Neuronal stem cell (in vitro differentiated cells): ENCODE results near the gene PTPRO.

Experiments
- DNase-seq: peaks from one replicate; pipeline ENCODE4 v3.0.0-alpha.2; 2013; ENCODE audit warnings: low spot score
- H2AFZ ChIP-seq: one replicate; pipeline ENCODE4 v1.6.1; 2013; ENCODE audit warnings: mild to moderate bottlenecking, low read length, inconsistent platforms
- H2AK5ac ChIP-seq: 2 replicates; pipeline ENCODE4 v1.6.1; 2013; ENCODE audit warnings: low read depth, mild to moderate bottlenecking, inconsistent platforms, low read length, moderate library complexity, mixed read lengths
- H2BK120ac ChIP-seq: 2 replicates; pipeline ENCODE4 v1.6.1; 2013; ENCODE audit warnings: low read depth, mild to moderate bottlenecking, inconsistent platforms, low read length, moderate library complexity, mixed read lengths
- H2BK12ac ChIP-seq: one replicate; pipeline ENCODE4 v1.6.1; 2013; ENCODE audit warnings: low read length, inconsistent platforms
- H2BK15ac ChIP-seq: 2 replicates; pipeline ENCODE4 v1.6.1; 2013; ENCODE audit warnings: mild to moderate bottlenecking, low read length, inconsistent platforms, mixed read lengths
- H2BK5ac ChIP-seq: one replicate; pipeline ENCODE4 v1.6.1; 2013; ENCODE audit warnings: inconsistent platforms, mild to moderate bottlenecking, low read length, moderate library complexity
- H3K14ac ChIP-seq: one replicate; pipeline ENCODE4 v1.6.1; 2013; ENCODE audit warnings: low read length, inconsistent platforms
- H3K18ac ChIP-seq: 2 replicates; pipeline ENCODE4 v1.6.1; 2013; ENCODE audit warnings: low read length, inconsistent platforms
- H3K23ac ChIP-seq: 2 replicates; pipeline ENCODE4 v1.6.1; 2013; ENCODE audit warnings: low read depth, mild to moderate bottlenecking, mixed read lengths, low read length, inconsistent platforms; ENCODE audit not compliant: poor library complexity
- H3K27ac ChIP-seq: replicated peaks from 3 replicates; pipeline ENCODE4 v1.5.1; 2013; ENCODE audit warnings: low read length, inconsistent platforms
- H3K27me3 ChIP-seq, 3 experiments: 2 replicates each; pipeline ENCODE4 v1.6.1; 2013; ENCODE audit warnings: low read length in 3 of 3, mild to moderate bottlenecking in 2 of 3, inconsistent platforms in 1 of 3, low read depth in 1 of 3, mixed read lengths in 1 of 3, moderate library complexity in 1 of 3; ENCODE audit not compliant: control insufficient read depth in 3 of 3, insufficient read depth in 3 of 3
- H3K36me3 ChIP-seq, 2 donors: replicated peaks in 1 of 2; 2 replicates each; pipeline ENCODE4 v1.6.1; 2013; ENCODE audit warnings: low read length in 2 of 2; ENCODE audit not compliant: control insufficient read depth in 2 of 2, insufficient read depth in 2 of 2
- H3K4ac ChIP-seq: 2 replicates; pipeline ENCODE4 v1.6.1; 2013; ENCODE audit warnings: inconsistent platforms, mild to moderate bottlenecking, low read length, moderate library complexity
- H3K4me1 ChIP-seq, 2 donors: 1 replicate in 1 of 2; 2 replicates in 1 of 2; pipeline ENCODE4 v1.6.1; 2013; ENCODE audit warnings: low read length in 2 of 2, low read depth in 1 of 2; ENCODE audit not compliant: control insufficient read depth in 2 of 2, insufficient read depth in 1 of 2
- H3K4me2 ChIP-seq: one replicate; pipeline ENCODE4 v1.6.1; 2013; ENCODE audit warnings: mild to moderate bottlenecking, low read length, inconsistent platforms; ENCODE audit not compliant: insufficient read depth, poor library complexity, severe bottlenecking
- H3K4me3 ChIP-seq, 2 donors: 2 replicates each; pipeline ENCODE4 v1.5.1; 2013; ENCODE audit warnings: low read length in 2 of 2, mild to moderate bottlenecking in 2 of 2, inconsistent platforms in 1 of 2, moderate library complexity in 1 of 2
- H3K79me1 ChIP-seq: one replicate; pipeline ENCODE4 v1.6.1; 2013; ENCODE audit warnings: low read depth, mild to moderate bottlenecking, inconsistent platforms, low read length, moderate library complexity
- H3K9ac ChIP-seq: one replicate; pipeline ENCODE4 v1.6.1; 2013; ENCODE audit warnings: mild to moderate bottlenecking, low read depth, low read length, inconsistent platforms; ENCODE audit not compliant: poor library complexity
- H3K9me3 ChIP-seq, 2 donors: replicated peaks in 1 of 2; 2 replicates each; pipeline versions ENCODE3 to v1.6.1; 2013; ENCODE audit warnings: low read length in 2 of 2, mild to moderate bottlenecking in 2 of 2, inconsistent platforms in 1 of 2, low read depth in 1 of 2, mixed read lengths in 1 of 2, moderate library complexity in 1 of 2; ENCODE audit not compliant: control insufficient read depth in 2 of 2, insufficient read depth in 1 of 2
- H4K8ac ChIP-seq: one replicate; pipeline ENCODE4 v1.6.1; 2013; ENCODE audit warnings: low read depth, mild to moderate bottlenecking, inconsistent platforms, low read length, moderate library complexity
- H4K91ac ChIP-seq: one replicate; pipeline ENCODE4 v1.6.1; 2013; ENCODE audit warnings: low read length, low read depth, mild to moderate bottlenecking, inconsistent platforms; ENCODE audit not compliant: poor library complexity
- WGBS, 2 donors: extraction: QIAGEN DNeasy Blood & Tissue Kit; methylation state at CpG; one replicate each; pipeline ENCODE4 v1.1.7; 2013; ENCODE audit warnings: missing lambda C conversion rate in 2 of 2, mixed read lengths in 1 of 2; ENCODE audit not compliant: insufficient read length in 2 of 2, insufficient replicate concordance in 1 of 2; ENCODE audit errors: extremely low coverage in 2 of 2; 5-methylcytosine and 5-hydroxymethylcytosine counted together

The PTPRO gene

GRCh38 chr12:15584366-15585041 lies 262.2 kb downstream of the PTPRO start:
- H3K36me3 ChIP-seq: no peaks in the 10 kb centered on the region
- no peak overlapping the region for H2BK15ac ChIP-seq
- H3K23ac ChIP-seq: no peak overlapping the region
- H3K27me3 ChIP-seq: peaks cover 0 to 3% (median 0%) of the 10 kb centered on the region in 3 experiments
- no peak overlapping the region for H3K4me2 ChIP-seq
- H2BK5ac ChIP-seq: no peak overlapping the region
- H3K4me1 ChIP-seq: peaks cover 0 to 2% of the 10 kb centered on the region in 2 donors
- H3K27ac ChIP-seq: no peak overlapping the region
- no peaks in the 10 kb centered on the region for H3K79me1 ChIP-seq
- H4K91ac ChIP-seq: no peak overlapping the region
- no peak overlapping the region for H3K4ac ChIP-seq
- WGBS, 2 donors: no CpG with 5 or more reads among the region's 3 CpGs
- peaks cover 0 to 2% of the 10 kb centered on the region in 2 donors for H3K9me3 ChIP-seq
- H3K14ac ChIP-seq: no peak overlapping the region
- H3K18ac ChIP-seq: no peak overlapping the region
- DNase-seq: peak; percentile 21
- no peak overlapping the region for H3K9ac ChIP-seq
- H3K4me3 ChIP-seq: no peak overlapping the region
- H2BK120ac ChIP-seq: no peak overlapping the region
- H4K8ac ChIP-seq: no peak overlapping the region
- H2AK5ac ChIP-seq: no peak overlapping the region
- H2BK12ac ChIP-seq: no peak overlapping the region
- no peak overlapping the region for H2AFZ ChIP-seq

GRCh38 chr12:15589328-15590032 lies 267.2 kb downstream of the PTPRO start:
- no peak overlapping the region for H2BK120ac ChIP-seq
- H3K4me2 ChIP-seq: no peak overlapping the region
- H3K27me3 ChIP-seq: peaks cover 0 to 3% (median 0%) of the 10 kb centered on the region in 3 experiments
- no peak overlapping the region for H3K4ac ChIP-seq
- no peaks in the 10 kb centered on the region for H3K9me3 ChIP-seq
- no peaks in the 10 kb centered on the region for H3K79me1 ChIP-seq
- no peak overlapping the region for H2BK15ac ChIP-seq
- no peak overlapping the region for H2BK12ac ChIP-seq
- no peaks in the 10 kb centered on the region for H3K36me3 ChIP-seq
- H3K18ac ChIP-seq: no peak overlapping the region
- no peak overlapping the region for H3K23ac ChIP-seq
- H3K4me1 ChIP-seq: peaks cover 0 to 2% of the 10 kb centered on the region in 2 donors
- no peak overlapping the region for H2AFZ ChIP-seq
- H3K27ac ChIP-seq: no peak overlapping the region
- no CpG with 5 or more reads among the region's 8 CpGs for WGBS, 2 donors
- H2BK5ac ChIP-seq: no peak overlapping the region
- H4K8ac ChIP-seq: no peak overlapping the region
- H2AK5ac ChIP-seq: no peak overlapping the region
- no peak overlapping the region for H3K14ac ChIP-seq
- H3K9ac ChIP-seq: no peak overlapping the region
- DNase-seq: no peak
- H3K4me3 ChIP-seq: no peak overlapping the region
- H4K91ac ChIP-seq: no peak overlapping the region

- no peak overlapping the region for H3K27ac ChIP-seq
- peaks cover 0 to 2% of the 10 kb centered on the region in 2 donors for H3K4me1 ChIP-seq
- no peak overlapping the region for H3K14ac ChIP-seq
- H3K79me1 ChIP-seq: no peaks in the 10 kb centered on the region
- no peak overlapping the region for H4K91ac ChIP-seq
- peak overlapping the region; percentile 2 for H3K18ac ChIP-seq
- H2AFZ ChIP-seq: peak overlapping the region; percentile 91
- H3K27me3 ChIP-seq: peaks cover 0 to 3% (median 0%) of the 10 kb centered on the region in 3 experiments
- H3K4me2 ChIP-seq: no peak overlapping the region
- peak; percentile 59 for DNase-seq
- no peak overlapping the region for H2BK12ac ChIP-seq
- H2BK120ac ChIP-seq: no peak overlapping the region
- no peak overlapping the region for H2BK5ac ChIP-seq
- H3K36me3 ChIP-seq: no peaks in the 10 kb centered on the region
- H3K9me3 ChIP-seq: no peaks in the 10 kb centered on the region
- no peak overlapping the region for H3K9ac ChIP-seq
- H2BK15ac ChIP-seq: no peak overlapping the region
- no peak overlapping the region for H4K8ac ChIP-seq
- WGBS, 2 donors: no CpG with 5 or more reads among the region's 16 CpGs
- H3K4me3 ChIP-seq: no peak overlapping the region
- H2AK5ac ChIP-seq: no peak overlapping the region
- H3K23ac ChIP-seq: no peak overlapping the region
- H3K4ac ChIP-seq: no peak overlapping the region
Measured at GRCh38 chr12:15590180-15590826, 268.0 kb downstream of the PTPRO start.

- Histone ChIP-seq H3K14ac (no peak overlapping the region), H3K27me3 (peaks cover 0 to 1% (median 0%) of the 10 kb centered on the region in 3 experiments), H4K8ac (no peak overlapping the region), H3K18ac (no peak overlapping the region), H2BK15ac (no peak overlapping the region), H2BK120ac (no peak overlapping the region), H3K4ac (no peak overlapping the region), H2AK5ac (no peak overlapping the region), H4K91ac (no peak overlapping the region), H2BK12ac (no peak overlapping the region), H3K4me3 (no peak overlapping the region), H3K27ac (no peak overlapping the region), H3K9ac (no peak overlapping the region), H3K36me3 (no peaks in the 10 kb centered on the region), H2AFZ (no peak overlapping the region), H3K79me1 (no peaks in the 10 kb centered on the region), H3K23ac (no peak overlapping the region), H2BK5ac (no peak overlapping the region), H3K9me3 (no peaks in the 10 kb centered on the region), H3K4me1 (no peaks in the 10 kb centered on the region), H3K4me2 (no peak overlapping the region)
- DNase-seq: no peak
- WGBS, 2 donors: no CpG with 5 or more reads among the region's 5 CpGs
Measured at GRCh38 chr12:15591811-15592210, 269.5 kb downstream of the PTPRO start.
